ENCODE results near the gene ARVCF. TPM values are rescaled to one million over a fixed set of nuclear protein-coding genes. Genes with fewer than 3 reads are reported as not detected.
A peak's percentile ranks its signal among the peaks of the same experiment; 100 is the strongest.

ARVCF gene
- total and polyA plus RNA-seq, 2 experiments from 2014 or later, result 1.1 to 4.0 TPM

DNA sequence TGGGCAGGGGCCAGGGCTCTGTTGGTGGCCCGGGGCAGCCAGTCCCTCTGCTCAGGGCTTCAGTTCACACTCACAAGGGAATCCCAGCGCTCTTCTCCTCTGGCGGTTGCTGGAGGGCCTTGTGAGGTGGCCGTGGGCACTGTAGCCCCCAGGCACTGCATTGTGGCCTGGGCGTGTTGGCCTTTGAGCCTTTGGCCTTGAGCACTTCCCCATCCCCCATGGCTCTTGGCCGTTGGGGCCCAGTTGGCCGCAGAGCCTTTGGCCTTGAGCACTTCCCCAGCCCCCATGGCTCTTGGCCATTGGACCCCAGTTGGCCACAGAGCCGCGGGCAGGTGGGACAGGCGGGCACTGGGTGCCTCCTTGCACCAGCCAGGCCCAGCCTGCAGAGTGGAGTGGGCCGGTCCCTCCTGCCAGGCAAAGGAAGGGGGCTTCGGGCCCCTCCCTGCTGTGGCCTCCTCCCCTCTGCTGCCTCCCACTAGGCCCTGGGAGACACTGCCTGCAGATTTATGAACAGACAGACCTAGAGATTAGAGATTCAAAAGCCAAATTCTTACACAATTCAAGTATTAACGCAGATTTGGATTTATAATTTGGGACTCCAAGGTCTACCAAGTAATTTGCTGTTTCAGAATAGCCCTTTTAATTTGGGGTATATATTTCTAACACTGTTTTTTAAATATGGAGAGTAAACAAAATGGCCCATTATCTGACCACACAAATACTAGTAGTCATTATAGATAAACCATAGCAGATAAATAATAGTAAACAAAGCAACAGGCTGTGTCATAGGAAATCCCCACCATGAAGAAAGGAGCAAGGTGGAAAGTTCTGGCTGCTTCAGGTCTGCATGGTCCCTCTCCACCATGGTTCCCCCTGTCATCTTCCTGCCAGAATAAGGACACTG, 56.8 kb downstream of the ARVCF start:
- H3K27ac ChIP-seq, result no peak overlapping the region
- 38 to 39% methylated on average over 10 to 12 of the region's 13 CpGs for WGBS, 2 experiments (ENCODE audit: low coverage in 1 of 2, low lambda C conversion rate in 2 of 2, missing lambda C conversion rate in 2 of 2)
- H3F3A ChIP-seq (ENCODE audit: insufficient read depth), result peaks cover 21% of the 10 kb centered on the region; the same call in 1 of the 2 replicates
- in situ Hi-C loops (cut with MboI), result no loop called here
- peaks cover 5% of the 10 kb centered on the region; the same call in 1 of the 2 replicates for H3K79me2 ChIP-seq (ENCODE audit: insufficient read depth)
- H3K36me3 ChIP-seq (ENCODE audit: low read depth), result peaks cover 4% of the 10 kb centered on the region; the same call in 1 of the 2 replicates
- peak overlapping the region; percentile 41; the same call in 1 of the 2 replicates for H3K9ac ChIP-seq
- H3K4me1 ChIP-seq (ENCODE audit: insufficient read depth), result peaks cover 25% of the 10 kb centered on the region
- no peaks in the 10 kb centered on the region for H3K9me3 ChIP-seq (ENCODE audit: low read depth)
- no peaks in the 10 kb centered on the region for H3K9me2 ChIP-seq (ENCODE audit: insufficient read depth)
- H3K4me3 ChIP-seq, result peak overlapping the region; percentile 47; the same call in 1 of the 2 replicates
- H3K27me3 ChIP-seq (replicated peaks; ENCODE audit: insufficient read depth), result no peaks in the 10 kb centered on the region
- H4K20me1 ChIP-seq (ENCODE audit: insufficient read depth), result no peaks in the 10 kb centered on the region
- H3K4me2 ChIP-seq (ENCODE audit: unreplicated experiment), result no peak overlapping the region
- no peak overlapping the region for H2AFZ ChIP-seq
- TF ChIP-seq EZH2 (IDR thresholded peaks at IDR 0.05; ENCODE audit: insufficient read depth, poor library complexity, severe bottlenecking) (no peak), EZH2phosphoT487 (IDR thresholded peaks at IDR 0.05; ENCODE audit: insufficient read depth, low read depth) (no peak)
- no peak for DNase-seq

- Histone ChIP-seq H3K27ac (0 out of 2 replicates have a peak overlapping the region, but pooled peaks have one; percentile 53), H3F3A (ENCODE audit: insufficient read depth) (peaks cover 21% of the 10 kb centered on the region; the same call in 1 of the 2 replicates), H3K9me3 (ENCODE audit: low read depth) (no peaks in the 10 kb centered on the region), H3K27me3 (replicated peaks; ENCODE audit: insufficient read depth) (no peaks in the 10 kb centered on the region), H3K9me2 (ENCODE audit: insufficient read depth) (no peaks in the 10 kb centered on the region), H3K4me1 (ENCODE audit: insufficient read depth) (peaks cover 25% of the 10 kb centered on the region), H3K36me3 (ENCODE audit: low read depth) (peaks cover 4% of the 10 kb centered on the region; the same call in 1 of the 2 replicates), H3K4me3 (peak overlapping the region; percentile 47), H2AFZ (peak overlapping the region; percentile 32; the same call in 1 of the 2 replicates), H3K4me2 (ENCODE audit: unreplicated experiment) (peak overlapping the region; percentile 55), H3K79me2 (ENCODE audit: insufficient read depth) (peaks cover 5% of the 10 kb centered on the region; the same call in 1 of the 2 replicates), H3K9ac (peak overlapping the region; percentile 41), H4K20me1 (ENCODE audit: insufficient read depth) (no peaks in the 10 kb centered on the region)
- DNase-seq, result peak; percentile 77
- 19% methylated on average over 24 to 30 of the region's 30 CpGs for WGBS, 2 experiments (ENCODE audit: low coverage in 1 of 2, low lambda C conversion rate in 2 of 2, missing lambda C conversion rate in 2 of 2)
- in situ Hi-C loops (cut with MboI), result no loop called here
- no peak for TF ChIP-seq EZH2 (IDR thresholded peaks at IDR 0.05; ENCODE audit: insufficient read depth, poor library complexity, severe bottlenecking)
- TF ChIP-seq EZH2phosphoT487 (IDR thresholded peaks at IDR 0.05; ENCODE audit: insufficient read depth, low read depth), result no peak
Measured at GRCh38 chr22:19959043-19959586, 57.5 kb downstream of the ARVCF start.

GRCh38 chr22:19958083-19959042, 58.3 kb downstream of the ARVCF start:
- DNase-seq, result peak; percentile 85
- Histone ChIP-seq H3K9ac (peak overlapping the region; percentile 41), H4K20me1 (ENCODE audit: insufficient read depth) (no peaks in the 10 kb centered on the region), H2AFZ (peak overlapping the region; percentile 32; the same call in 1 of the 2 replicates), H3K4me3 (peak overlapping the region; percentile 47), H3F3A (ENCODE audit: insufficient read depth) (peaks cover 21% of the 10 kb centered on the region; the same call in 1 of the 2 replicates), H3K79me2 (ENCODE audit: insufficient read depth) (peaks cover 5% of the 10 kb centered on the region; the same call in 1 of the 2 replicates), H3K27ac (peak overlapping the region; percentile 53), H3K9me2 (ENCODE audit: insufficient read depth) (no peaks in the 10 kb centered on the region), H3K4me2 (ENCODE audit: unreplicated experiment) (peak overlapping the region; percentile 55), H3K9me3 (ENCODE audit: low read depth) (no peaks in the 10 kb centered on the region), H3K36me3 (ENCODE audit: low read depth) (peaks cover 4% of the 10 kb centered on the region; the same call in 1 of the 2 replicates), H3K27me3 (replicated peaks; ENCODE audit: insufficient read depth) (no peaks in the 10 kb centered on the region), H3K4me1 (ENCODE audit: insufficient read depth) (peaks cover 22% of the 10 kb centered on the region)
- TF ChIP-seq EZH2phosphoT487 (IDR thresholded peaks at IDR 0.05; ENCODE audit: insufficient read depth, low read depth) (no peak), EZH2 (IDR thresholded peaks at IDR 0.05; ENCODE audit: insufficient read depth, poor library complexity, severe bottlenecking) (no peak)
- in situ Hi-C loops (cut with MboI), result no loop called here
- WGBS, 2 experiments (ENCODE audit: low coverage in 1 of 2, low lambda C conversion rate in 2 of 2, missing lambda C conversion rate in 2 of 2), result 45 to 48% methylated on average over 19 of the region's 19 CpGs
